AG09309 (cell line): ENCODE data around the gene PCBP3.

Source experiments
- DNase-seq: peaks from one replicate; pipeline ENCODE4 v3.0.0-alpha.2; 2010; ENCODE audit warnings: low read depth
- H3K4me3 ChIP-seq: 2 replicates; pipeline ENCODE4 v1.5.1; 2011; ENCODE audit warnings: mild to moderate bottlenecking, low read depth, low read length, moderate library complexity; ENCODE audit not compliant: control insufficient read depth
- CTCF ChIP-seq: IDR thresholded peaks from 2 replicates; pipeline ENCODE4 v1.5.1; 2011; ENCODE audit warnings: mild to moderate bottlenecking, low read depth, low read length, inconsistent platforms; ENCODE audit not compliant: insufficient read depth, control insufficient read depth; ENCODE audit errors: missing control alignments

Gene PCBP3

GRCh38 chr21:45911806-45912325 is 268.3 kb downstream of the PCBP3 start:
- H3K4me3 ChIP-seq: no peak overlapping the region
- DNase-seq: no peak
- no peak for TF ChIP-seq CTCF

DNA sequence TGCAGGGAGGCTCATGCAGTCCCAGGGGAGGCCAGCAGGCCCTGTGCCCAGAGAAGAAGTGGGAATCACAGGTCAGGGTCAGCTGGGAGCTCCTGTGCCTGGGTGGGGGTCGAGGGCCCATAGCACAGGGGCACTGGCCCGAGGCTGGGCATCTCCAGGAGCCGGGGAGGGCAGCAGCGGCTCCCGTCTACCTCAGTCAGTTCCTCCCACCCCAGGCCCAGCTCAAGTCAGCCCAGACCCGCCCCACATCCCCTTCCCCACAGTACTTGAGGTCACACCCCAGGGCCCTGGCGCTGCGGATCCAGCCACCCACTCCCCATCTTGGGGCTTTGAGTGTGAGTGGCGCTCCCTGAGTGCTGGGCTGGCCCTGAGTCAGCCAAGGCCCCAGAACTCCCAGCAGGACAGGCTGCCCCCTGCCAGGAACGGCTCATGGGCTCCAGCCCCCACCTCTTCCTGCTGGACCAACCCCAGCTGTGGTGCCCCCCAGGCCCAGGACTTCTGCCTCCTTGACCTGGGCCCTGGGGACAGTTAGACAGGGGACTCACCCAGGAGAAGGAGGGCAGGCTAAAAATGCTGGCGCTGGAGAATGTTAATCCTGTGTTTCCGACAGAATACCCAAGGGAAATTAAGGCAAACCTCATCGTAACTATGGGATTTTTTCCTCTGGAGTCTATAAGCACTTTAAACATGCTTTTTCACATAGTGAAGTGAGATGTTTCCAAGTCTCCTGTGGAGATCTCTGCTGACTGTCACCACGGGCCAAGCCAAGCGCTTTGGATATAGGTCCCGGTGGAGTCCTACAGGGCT is 269.3 kb downstream of the PCBP3 start:
- no peak for TF ChIP-seq CTCF
- no peak for DNase-seq
- no peak overlapping the region for H3K4me3 ChIP-seq

DNA sequence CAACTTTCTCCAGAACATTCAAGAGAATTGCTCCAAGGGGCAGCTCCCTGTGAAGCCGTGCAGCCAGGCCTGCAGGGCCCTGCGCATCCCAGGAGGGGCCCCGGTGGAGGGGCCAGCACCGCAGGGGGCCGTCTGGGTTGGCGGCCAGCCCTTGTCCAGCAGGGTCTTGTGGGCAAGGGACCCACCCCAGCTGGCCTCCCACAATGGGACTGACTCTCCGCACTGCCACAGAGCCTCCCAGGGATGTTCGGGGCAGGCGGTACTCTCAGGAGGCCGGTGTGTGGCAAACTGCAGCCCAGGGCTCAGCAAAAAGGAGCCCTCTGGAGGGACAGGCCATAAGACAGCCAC is 269.9 kb downstream of the PCBP3 start:
- TF ChIP-seq CTCF: no peak
- no peak overlapping the region for H3K4me3 ChIP-seq
- no peak for DNase-seq

DNA sequence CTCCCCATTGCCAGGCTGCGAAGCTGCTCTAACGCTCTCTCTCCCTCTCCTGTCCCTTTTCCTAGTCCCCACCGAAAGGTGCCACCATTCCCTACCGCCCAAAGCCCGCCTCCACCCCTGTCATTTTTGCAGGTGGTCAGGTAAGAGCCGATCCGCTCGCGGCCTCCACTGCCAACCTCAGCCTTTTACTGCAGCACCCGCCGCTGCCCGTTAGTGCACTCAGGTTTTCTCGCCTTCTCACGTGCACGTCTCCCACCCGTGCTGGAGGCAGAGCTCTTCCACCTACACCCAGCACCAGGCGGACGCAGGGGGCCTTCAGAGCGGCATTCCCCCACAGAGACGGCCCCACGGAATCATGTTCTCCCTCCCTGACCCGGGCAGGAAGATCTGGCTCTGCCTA is 270.4 kb downstream of the PCBP3 start:
- H3K4me3 ChIP-seq: no peak overlapping the region
- no peak for DNase-seq
- TF ChIP-seq CTCF: no peak

DNA sequence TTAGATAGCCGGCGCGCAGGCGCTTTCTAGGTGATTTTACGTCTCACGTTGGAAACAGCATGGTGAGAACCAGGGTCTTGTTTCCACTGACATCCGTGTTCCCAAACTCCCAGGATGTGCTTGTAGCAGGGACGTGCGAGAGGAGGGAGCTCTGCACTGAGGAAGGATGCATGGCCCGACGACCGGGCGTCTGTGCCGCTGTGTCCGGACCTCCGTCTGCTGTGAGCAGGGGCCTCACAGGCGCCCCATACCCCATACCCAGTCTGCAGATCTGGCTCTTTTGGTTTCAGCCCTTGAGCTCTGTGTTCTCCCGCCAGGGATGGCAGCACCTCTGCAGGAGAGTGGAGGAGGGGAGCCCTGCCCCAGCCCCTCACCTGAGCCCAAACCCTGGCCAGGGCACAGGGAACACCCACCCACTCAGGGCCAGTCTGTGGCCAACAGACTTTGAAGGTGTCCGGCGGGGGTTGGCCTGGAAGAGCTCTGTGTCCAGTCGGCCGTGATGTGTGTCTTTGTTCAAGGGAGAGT is 270.9 kb downstream of the PCBP3 start:
- no peak for TF ChIP-seq CTCF
- no peak for DNase-seq
- H3K4me3 ChIP-seq: no peak overlapping the region

- TF ChIP-seq CTCF: no peak
- DNase-seq: no peak
- H3K4me3 ChIP-seq: no peak overlapping the region
Measured at GRCh38 chr21:45916011-45916840, 272.7 kb downstream of the PCBP3 start.
